GOT3 (cell line): ENCODE results near the gene ATAD2B.
"Not testable (repeated sequence)": the region's sequence is repeated elsewhere in the genome, so short reads cannot be mapped to it uniquely, and the experiment has no call there.

ENCODE experiments used
- DNase-seq: peaks from one replicate; lab custom pipeline; 2025; ENCODE audit warnings: mixed read lengths; lab: John Stamatoyannopoulos, UW

Gene ATAD2B

DNA sequence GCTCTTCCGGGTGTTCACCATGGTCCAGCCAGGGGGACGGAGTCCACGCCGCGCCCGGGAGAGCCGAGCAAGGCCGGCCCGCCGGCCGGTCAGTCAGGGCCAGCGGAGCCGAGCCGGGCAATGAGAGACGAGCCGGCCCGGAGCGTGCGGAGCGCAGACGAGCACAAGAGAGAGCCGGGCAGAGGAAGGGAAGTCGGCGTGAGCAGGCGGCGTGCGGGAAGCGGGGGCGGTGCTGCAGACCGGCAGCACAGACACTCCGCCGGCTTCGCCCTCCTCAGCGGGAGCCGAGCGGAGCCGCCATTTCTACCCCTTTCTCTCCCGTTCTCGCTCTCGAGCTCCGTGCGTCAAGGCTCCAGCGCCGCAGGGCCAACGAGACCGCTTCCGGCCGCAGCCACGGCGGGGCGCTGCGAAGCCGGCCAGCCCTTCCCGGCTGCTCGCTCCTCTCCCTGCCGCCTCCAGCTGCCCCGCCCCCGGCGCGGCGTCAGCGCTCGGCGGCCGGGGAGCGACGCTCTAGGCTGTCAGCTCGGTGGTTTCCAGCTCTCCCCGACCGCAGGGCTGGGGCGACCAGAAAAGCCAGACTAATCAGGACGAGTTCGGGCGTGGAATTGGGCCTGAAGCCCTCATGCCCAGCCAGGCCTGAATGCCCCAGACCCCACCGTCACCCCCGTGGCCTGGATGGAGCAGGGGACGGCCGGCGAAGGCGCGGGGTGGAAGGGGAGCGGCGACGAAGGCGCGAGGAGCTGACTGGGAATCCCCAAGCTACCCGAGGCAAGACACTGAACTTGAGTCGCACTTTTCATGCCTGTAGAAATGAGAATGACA, at the start of gene ATAD2B:
TSS of gene ATAD2B (minus strand) at position 374 of the 822 bp plus-strand sequence. CDS start at position 21, 353 bp downstream.
- peak; percentile 86 for DNase-seq

DNA sequence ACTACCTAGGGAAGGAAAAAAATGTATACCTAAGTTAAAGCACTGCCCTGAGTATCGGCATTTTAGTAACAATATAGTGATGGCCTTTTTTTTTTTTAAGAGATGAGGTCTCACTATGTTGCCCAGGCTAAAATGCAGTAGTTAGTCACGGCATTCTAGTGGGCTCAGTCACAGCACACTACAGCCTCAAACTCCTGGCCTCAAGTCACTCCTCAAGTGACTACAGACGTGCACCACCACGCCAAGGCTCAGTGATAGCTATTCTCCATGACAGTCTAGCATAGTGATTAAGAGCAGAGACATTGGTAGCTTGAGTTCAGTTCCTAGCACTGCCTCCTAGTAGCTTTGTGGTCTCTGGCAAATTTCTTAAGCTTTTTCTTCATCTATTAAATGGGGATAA, 40.9 kb upstream of the ATAD2B start:
- no peak for DNase-seq

DNA sequence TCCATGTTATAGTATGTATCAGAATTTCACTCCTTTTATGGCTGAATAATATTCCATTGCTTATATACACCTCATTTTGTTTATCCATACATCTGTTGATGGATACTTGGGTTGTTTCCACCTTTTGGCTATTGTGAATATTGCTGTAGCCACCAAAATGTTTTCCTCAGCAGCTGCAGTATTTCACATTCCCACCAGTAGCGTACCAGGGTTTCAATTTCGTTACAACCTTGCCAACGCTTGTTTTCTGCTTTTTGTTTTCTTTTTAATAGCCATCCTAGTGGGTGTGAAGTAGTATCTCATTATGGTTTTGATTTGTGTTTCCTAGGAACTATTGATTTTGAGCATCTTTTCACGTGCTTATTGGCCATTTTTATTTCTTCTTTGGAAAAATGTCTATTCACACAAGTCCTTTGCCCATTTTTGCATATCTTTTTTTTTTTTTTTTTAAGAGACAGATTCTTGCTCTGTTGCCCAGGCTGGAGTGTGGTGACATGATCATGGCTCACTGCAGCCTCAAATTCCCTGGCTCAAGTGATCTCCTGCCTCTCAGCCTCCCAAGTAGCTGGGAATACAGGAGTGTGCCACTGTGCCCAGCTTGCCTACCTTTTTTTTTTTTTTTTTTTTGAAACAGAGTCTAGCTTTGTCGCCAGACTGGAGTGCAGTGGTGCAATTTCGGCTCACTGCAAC, 27.5 kb upstream of the ATAD2B start:
- DNase-seq = no peak

DNA sequence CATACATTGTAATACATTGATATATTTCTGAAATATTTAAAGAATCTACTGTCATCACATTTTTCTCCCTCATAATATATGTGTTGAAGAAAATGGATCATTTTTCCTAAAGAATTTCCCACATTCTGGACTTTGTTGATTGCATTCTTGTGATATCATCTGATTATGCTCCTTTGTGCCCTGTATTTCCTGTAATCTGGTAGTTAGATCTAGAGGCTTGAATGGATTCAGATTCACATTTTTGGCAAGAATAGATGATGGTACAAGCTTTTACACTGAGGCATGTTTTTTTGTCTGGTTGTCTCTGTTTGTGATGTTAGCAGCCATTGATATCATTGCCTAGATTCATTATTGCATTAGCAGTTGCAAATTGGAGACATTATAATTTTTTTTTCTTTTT, 26.7 kb upstream of the ATAD2B start:
- DNase-seq = no peak

DNA sequence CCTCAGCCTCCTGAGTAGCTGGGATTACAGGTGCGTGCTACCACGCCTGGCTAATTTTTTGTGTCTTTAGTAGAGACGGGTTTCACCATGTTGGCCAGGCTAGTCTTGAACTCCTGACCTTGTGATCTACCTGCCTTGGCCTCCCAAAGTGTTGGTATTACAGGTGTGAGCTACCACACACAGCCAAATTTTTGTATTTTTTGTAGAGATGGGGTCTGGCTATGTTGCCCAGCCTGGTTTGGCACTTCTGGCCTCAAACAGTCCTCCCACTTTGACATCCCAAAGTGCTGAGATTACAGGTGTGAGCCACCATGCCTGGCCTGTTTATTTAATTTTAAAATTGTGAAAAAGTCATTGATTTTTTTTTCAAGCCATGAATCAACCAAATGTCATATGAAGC, 25.6 kb upstream of the ATAD2B start:
- not testable (repeated sequence) for DNase-seq

- no peak for DNase-seq
Observed at GRCh38 chr2:23947350-23947749, 20.4 kb upstream of the ATAD2B start.

- DNase-seq = no peak
Observed at GRCh38 chr2:23944976-23945375, 18.1 kb upstream of the ATAD2B start.

DNA sequence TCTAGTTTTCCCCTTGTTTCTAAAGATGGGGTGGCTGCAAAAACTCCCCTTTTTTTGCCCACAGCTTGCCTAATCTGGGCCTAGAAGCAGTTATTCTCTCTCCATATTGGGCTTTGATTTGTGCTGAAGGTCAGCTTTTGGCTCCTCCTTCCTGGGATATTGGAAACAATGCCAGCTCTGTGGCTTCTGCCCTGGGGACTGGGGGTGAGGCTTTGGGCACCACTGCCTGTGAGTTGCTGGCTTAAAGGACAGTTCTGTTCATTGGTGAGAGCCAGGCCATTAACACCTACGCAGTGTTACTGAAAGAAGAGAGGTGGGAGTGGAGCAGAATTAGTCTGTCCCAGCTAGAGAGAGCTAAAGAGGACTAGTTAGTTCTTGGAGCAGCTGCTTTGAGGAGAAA, 17.6 kb upstream of the ATAD2B start:
- no peak for DNase-seq

GRCh38 chr2:23943666-23944065, 16.7 kb upstream of the ATAD2B start:
- DNase-seq = no peak

DNA sequence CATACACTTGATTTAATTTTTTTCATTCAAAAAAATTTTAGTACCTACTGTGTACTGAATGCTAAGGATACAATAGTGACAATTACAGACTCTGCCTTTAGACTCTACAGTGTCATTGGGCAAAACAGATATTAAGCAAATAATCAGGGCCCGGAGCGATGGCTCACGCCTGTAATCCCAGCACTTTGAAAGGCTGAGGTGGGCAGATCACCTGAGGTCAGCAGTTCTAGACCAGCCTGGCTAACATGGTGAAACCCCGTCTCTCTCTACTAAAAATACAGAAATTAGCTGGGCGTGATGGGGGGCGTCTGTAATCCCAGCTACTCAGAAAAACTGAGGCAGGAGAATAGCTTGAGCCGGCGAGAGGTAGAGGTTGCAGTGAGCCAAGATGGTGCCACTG, 14.7 kb upstream of the ATAD2B start:
- DNase-seq = no peak

GRCh38 chr2:23940718-23941620, 14.0 kb upstream of the ATAD2B start:
- no peak for DNase-seq

DNA sequence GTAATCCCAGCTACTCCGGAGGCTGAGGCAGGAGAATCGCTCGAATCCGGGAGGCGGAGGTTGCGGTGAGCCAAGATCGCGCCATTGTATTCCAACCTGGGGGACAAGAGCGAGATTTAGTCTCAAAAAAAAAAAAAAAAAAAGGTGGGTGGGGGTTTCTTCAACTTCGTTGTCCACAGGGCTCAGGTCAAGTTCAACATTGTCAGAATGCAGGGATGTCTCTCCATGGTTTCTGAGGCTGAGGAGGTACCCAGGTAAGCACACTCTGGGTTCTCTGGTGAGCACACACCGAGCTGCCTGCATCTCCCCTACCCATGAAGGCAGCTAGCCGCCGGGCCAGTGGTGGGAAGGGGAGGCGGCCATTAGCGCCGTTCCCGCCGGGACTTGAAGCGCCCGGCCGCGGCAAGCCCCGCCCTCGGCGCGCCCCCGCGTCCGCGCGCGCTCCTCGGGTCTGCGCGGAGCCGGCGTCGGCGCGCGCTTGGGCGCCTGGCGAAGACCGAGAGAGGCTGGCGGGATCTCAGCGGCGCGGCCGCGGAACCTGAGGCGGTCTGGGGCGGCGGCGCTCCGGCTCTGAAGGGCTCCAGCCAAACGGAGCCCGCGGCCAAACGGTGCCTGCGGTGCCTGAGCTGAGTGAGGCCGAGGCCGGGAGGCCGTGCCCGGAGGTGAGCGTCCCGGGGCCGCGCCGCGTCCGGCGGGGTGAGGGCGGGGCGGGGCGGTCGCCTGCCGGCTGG, 13.2 kb upstream of the ATAD2B start, which contains the start of gene UBXN2A:
TSS of gene UBXN2A (plus strand) at position 477 of the 731 bp plus-strand sequence. CDS start 17,852 bp downstream, outside the sequence.
- DNase-seq = peak; percentile 45

- DNase-seq = no peak
Observed at GRCh38 chr2:23934259-23934658, 7.3 kb upstream of the ATAD2B start.

DNA sequence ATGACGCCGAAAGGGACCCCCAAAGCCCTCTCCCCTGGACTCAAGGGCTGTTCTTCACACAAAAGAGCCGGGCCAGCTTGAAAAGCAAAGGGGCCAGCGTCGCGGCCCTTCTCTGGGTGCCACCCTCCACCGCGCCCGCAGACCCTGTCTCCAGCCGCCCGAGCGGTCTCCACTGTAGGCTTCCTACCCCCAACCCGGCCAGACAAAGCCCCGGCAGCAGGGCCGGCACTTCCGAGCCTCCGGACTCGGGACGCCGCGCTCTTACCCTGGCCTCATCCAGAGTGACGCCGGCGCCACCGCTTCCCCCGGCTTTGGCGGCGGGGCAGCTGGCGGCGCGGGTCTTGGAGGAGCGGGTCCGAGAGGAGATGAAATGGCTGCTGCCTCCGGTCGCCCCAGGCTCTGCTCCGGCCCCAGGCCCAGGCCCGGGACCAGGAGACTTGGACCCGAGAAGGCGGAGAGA, 603 bp downstream of the ATAD2B start:
- no peak for DNase-seq

- no peak for DNase-seq
Observed at GRCh38 chr2:23925702-23926289, 1.1 kb downstream of the ATAD2B start.

GRCh38 chr2:23924589-23925359, 2.1 kb downstream of the ATAD2B start:
- DNase-seq = no peak

GRCh38 chr2:23918837-23919489, 8.0 kb downstream of the ATAD2B start:
- no peak for DNase-seq

- DNase-seq = no peak
Observed at GRCh38 chr2:23916727-23917405, 10.1 kb downstream of the ATAD2B start.

DNA sequence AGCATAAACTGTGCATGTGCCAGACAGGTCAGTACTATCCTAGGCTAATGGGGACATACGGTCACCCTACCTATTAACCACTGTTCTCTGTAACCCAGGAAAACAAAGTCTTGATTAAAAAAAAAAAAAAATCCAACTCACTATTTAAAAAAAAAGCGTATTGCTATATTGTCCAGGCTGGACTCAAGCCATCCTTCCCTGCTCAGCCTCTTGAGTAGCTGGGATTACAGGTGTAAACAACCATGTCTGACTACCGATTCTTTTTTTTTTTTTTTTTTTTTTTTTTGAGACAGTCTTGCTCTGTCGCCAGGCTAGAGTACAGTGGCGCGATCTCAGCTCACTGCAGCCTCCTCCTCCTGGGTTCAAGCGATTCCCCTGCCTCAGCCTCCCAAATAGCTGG, 11.6 kb downstream of the ATAD2B start:
- DNase-seq = no peak
